Activated T-cell treated with anti-CD3 and anti-CD28 coated beads, Interleukin-2, amount 50 U/mL, for 1 hour (primary cell): ENCODE results near the gene ZNF346.
"Not testable (repeated sequence)": the region's sequence is repeated elsewhere in the genome, so short reads cannot be mapped to it uniquely, and the experiment has no call there.

Experiments used
- DNase-seq: peaks from one replicate; pipeline ENCODE4 v3.0.0-alpha.2; 2020

The ZNF346 gene

DNA sequence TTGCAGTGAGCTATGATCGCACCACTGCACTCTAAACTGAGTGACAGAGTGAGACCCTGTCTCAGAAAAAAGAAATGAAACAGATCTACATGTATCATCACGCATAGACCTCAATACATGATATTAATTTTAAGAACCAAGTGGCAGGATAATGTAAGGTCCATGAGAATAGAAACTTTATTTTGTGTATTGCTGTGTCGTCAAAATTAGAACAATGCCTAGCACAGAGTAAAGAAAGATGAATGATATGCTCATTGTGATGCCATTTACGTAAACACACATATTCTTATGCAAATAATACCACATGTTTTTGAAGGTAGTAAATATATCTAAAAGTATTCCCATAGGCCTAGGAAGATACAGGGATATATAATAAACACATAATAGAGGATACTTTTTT, 12.3 kb upstream of the ZNF346 start:
- no peak for DNase-seq

DNA sequence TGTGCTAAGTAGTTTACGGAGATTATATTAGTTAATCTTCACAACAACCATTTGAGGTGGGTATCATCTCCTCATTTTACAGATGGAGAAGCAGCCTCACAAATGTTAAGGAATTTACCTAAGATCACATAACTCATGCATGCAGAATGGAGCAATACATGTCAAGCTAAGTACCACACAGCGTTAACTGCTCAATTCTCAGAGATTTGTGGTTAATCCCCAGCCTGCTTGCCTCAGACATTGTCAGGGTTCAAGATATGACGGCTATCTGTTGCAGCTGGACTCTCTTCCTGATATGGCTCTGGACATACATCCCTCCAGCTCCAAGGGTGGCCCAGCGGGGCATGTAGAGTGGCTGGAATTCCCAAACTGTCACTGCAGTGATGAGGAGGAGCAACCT, 7.3 kb upstream of the ZNF346 start:
- no peak for DNase-seq

DNA sequence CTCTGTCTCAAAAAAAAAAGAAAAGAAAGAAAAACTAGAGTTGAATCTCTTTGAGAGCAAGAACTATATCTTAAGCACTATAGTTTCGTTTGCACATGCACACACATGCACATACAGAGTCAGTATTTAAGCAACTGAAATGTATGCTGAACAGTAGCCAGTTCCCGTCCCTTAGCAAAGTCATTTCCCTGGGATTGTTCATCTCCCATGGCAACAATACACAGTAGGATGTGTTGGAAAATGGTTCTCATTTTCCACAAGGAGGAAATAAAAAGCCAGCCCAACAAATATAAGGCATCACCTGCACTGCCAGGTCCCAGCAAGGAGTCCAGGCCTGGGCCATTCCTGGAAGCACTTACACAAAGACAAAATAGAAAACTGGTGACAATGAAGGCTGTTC, 4.2 kb upstream of the ZNF346 start:
- no peak for DNase-seq

DNA sequence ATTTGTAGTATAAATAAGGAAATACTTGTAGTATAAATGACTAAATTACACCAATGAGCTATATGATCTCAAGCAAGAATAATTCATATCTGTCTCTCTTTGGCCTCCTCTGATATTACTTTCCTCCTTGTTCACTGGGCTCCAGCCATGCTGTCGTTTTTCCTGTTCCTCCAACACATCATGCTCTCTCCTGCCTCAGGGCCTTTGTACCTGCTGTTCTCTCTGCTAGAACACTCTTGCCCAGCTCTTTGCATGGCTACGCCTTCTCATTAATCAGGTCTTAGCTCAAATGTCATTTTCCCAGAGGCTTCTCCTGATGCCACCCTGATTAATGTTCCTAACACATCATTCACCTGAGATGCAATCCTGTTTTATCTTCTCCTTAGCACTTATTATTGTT, 2.5 kb upstream of the ZNF346 start:
- DNase-seq, result no peak

DNA sequence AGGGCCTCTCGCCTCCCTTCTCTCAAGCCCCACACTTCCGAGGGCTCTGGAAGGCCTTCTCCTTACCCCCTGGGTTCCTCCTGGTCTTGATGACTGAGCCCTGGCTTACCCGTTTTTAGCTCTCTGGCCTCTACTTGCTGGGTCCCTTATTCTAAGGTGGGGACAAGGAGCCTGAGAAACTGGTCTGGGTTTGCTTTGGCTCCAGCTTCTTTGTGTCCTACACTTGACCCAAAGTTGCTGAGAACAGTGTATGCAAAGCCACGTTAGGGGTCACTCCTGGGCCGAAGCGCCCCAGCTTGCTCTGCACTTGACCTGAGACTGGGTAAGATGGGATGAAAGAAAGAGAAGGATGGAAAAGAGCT, 788 bp downstream of the ZNF346 start:
- no peak for DNase-seq

DNA sequence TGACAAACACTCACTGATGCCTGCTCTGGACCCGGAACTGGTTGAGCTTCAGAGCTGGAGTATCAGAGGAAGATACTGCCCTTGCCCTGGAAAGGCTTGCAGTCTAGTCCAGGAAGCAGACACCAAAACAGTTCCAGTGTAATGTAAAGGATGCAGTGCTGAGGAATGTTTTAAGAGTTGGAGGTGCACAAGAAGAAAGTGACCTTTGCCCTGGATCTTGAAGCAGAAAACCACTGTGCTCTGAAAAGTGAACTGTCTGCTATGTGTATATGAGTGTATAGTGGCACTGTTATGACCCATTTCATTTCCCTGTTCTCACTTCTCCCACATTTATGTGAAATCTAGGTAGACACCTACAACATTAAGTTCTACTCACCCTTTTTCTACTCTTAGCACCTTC, 2.1 kb downstream of the ZNF346 start:
- no peak for DNase-seq

DNA sequence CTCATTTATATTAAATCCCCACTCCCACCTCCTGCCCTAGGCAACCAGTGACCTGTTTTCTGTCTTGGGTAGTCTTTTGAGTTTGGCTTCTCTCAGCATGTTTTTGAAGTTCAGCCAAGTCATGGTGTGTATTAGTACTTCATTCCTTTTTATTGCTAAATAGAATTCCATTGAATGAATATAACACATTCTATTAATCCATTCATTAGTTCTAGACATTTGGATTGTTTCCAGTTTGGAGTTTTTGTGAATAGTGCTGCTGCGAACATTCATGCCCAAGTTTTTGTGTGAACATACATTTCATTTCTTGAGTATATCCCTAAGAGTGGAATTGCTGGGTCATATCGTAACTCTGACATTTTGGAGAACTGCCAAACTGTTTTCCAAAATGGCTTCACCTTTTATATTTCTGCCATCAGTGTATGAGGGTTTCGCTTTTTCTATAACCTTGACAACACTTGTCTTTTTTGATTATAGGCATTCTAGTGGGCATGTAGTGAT, 2.7 kb downstream of the ZNF346 start:
- no peak for DNase-seq

DNA sequence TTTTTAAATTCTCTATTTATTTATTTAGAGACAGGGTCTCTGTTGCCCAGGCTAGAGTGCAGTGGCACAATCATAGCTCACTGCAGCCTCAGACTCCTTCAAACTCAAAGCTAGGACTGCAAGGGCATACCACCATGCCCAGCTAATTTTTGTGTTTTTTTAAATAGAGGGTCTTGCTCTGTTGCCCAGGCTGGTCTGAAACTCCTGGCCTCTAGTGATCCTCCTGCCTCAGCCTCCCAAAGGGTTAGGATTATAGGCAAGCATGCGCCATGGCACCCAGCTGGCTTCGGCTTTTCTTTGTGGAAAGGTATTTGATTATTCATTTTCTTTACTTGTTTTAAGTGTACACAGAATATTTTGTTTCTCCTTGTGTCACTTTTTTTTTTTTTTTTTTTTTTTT, 5.2 kb downstream of the ZNF346 start:
- DNase-seq, result no peak

DNA sequence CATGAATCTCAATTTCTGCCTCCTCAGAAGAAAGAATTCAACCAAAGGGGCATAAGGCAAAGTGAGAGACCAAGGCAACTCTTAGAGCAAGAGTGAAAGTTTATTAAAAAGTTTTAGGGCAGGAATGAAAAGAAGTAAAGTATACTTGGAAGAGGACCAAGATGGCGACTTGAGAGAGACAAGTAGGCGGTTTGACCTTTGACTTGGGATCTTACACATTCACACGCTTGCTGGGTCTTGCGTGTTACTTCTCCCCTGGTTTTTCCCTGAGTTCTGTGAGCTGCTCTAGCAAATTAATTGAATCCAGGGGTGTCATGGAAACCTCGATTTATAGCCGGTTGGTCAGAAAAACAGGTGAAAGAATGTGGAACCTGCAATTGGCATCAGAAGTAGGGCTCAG, 7.0 kb downstream of the ZNF346 start:
- DNase-seq, result no peak

DNA sequence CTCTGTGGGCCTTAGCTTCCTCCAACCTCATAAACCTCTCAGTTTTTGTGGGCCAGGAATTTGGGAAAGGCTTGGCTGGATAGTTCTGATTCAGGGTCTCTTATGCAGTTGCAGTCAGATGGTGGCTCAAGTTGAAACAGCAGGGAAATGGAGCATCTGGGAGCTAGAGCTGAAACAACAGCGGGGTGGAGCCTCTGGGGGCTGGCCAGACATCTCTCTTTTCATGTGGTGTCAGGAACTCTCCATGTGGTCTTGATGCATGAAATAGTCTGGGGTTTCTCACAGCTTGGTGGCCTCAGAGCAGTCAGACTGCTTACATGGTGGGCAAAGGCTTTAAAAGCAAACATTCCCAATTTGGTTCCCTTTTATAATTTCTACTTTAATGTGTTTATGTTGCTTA, 13.5 kb downstream of the ZNF346 start:
- no peak for DNase-seq

DNA sequence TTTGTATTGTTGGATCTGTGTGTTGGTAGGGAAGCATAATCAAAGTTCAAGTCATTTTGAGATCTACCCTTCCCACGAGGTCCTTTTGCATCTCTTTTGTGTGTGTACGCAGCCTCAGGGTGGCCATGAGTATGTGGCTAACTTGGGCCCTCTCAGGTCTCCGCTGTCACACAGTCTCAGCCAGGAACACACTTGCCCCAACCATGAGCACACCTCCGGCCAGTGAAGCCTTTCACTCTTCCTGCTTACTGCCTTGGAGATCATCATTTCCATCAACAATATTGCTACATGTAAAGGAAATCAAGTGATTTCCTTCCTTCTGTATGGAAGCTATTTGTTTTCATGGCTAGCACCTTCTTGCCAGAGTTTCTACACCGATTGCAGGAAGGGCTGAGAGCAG, 13.9 kb downstream of the ZNF346 start:
- DNase-seq, result no peak

DNA sequence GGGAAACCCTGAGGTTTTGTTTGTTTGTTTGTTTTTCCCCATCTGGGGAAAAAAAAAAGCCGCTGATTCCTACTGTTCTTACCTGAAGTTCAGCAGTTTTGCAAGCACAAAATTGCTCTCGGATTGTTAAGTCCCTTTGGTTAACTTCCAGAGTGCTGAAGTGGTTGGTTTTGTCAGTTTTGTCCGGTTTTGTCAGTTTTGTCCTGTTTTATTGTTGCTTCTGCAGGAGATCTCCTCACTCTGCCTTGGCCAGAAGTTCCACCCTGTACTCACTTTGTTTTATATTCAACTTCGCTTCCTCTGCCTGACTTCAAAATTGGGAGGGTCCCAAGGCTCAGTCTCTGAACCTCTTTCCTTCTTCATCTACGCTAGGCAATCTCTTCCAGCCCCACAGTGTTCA, 14.4 kb downstream of the ZNF346 start:
- no peak for DNase-seq

DNA sequence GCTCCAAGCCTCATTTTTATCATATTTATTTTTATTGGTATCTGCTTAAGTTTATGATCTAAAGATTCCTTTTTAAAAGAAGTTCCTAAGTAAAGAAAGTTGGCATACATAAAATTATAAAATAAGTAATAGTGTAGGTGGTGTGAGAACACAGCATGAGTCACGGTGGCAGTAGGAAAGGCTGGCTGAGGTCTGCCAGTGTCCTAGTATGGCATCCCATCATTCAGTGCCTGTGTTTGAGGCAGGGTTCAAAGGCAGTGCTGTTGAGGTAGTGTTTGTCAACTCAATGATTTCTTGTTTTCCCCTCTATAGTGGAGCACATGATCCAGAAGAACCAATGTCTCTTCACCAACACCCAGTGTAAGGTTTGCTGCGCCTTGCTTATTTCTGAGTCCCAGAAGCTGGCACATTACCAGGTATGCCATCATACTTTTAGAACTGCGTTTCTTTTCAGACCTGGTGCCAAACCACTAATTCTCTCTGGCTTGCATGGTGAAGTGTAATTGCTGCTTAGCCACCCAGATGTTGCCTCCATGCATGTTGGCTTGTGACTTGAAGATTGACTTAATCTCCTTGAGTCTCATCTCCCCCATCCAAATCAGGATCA, 18.4 kb downstream of the ZNF346 start:
- no peak for DNase-seq

DNA sequence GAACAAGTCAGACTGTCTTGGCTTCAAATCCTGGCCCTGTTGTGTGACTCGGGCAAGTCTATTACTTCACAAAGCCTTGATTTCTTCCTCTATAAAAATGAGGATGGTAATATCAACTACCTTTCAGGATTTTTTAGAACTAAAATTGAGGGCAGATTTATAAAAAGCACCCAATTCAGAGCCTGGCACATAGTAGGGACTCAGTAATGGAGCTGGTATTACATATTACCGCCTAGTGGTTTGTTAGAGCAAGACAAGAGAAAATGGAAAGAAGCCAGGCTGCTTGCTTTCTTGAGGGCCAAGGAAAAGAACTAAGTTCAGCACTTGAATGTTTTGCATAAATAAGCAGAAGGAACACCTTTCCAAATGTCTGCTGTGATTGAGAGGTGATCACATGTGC, 19.4 kb downstream of the ZNF346 start:
- no peak for DNase-seq

DNA sequence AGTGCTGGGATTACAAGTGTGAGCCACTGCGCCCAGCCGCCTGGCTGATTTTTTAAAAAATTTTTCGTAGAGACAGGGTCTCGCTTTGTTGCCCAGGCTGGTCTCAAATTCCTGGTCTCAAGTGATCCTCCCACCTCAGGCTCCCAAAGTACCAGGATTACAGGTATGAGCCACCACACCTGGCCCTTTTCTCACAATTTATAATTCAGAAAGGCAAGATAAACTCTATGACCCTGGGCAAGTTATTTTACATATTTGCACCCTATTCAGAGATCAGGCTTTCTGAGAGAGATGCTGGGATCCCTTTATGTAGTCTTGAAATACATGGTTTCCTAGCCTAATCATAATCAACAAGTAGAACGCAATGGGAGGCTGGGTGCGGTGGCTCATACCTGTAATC, 20.6 kb downstream of the ZNF346 start:
- no peak for DNase-seq

DNA sequence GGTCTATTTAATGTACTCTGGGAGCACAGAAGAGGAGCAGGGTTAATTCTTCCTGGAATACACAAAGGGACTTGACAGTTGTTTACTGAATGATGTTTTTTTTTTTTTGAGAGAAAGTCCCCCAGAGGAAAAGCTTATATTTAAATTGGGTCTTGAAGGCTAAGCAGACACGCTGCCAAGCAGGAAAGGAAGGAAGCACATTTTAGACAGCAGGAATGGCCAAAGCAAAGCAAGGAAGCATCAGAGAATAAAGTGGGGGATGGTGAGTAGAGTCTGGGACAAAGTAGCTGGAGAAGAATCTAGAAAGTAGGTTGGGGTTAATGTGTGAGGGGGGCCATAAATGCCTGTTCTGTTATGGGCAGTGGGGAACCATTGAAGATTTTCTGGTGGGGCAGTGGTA, 21.5 kb downstream of the ZNF346 start:
- DNase-seq, result no peak

DNA sequence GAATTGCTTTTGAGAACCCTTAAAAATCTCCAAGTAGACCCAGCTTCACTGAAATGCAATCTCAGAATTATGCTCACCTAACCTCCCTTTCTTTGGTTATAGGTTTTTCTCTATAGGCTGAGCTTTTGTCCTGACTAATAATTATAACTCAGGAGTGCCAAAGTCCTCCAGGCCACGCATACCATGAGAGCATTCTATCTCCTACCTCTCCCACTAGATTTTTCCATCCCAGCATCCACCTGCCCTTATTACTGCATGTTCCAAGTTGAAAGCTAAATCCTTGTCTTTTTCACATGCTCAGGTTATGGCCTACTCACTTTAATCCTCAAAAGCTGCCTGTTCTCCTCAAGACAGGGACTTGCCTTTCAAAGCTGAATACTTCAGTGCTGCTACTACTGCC, 22.1 kb downstream of the ZNF346 start:
- no peak for DNase-seq

DNA sequence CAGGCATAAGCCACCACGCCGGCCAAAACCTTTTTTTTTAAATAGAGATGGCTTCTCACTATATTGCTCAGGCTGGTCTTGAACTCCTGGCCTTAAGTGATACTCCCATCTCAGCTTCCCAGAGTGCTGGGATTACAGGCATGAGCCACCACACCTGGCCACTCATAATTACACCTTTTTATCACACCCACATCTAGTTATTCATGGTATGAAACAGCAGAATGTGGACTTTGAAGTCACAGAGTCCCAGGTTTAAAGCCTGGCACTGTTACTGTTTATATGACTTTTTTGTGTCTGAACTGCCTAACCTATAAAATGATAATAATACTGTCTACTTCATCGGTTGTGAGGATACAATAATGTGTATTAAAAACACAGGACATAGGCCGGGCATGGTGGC, 23.1 kb downstream of the ZNF346 start:
- no peak for DNase-seq

DNA sequence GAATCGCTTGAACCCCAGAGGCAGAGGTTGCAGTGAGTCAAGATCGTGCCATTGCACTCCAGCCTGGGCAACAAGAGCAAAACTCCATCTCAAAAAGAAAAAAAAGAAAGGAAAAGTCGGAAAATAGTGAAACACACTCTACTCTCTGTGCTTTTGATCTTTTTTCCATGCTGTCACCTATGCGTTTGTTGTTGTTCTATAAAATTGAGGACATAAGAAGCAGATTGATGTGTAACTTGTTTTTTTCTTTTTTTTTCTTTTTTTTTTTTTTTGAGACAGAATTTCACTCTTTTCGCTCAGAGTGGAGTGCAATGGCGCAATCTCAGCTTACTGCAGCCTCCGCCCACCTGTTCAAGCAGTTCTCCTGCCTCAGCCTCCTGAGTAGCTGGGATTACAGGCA, 26.0 kb downstream of the ZNF346 start:
- not testable (repeated sequence) for DNase-seq

DNA sequence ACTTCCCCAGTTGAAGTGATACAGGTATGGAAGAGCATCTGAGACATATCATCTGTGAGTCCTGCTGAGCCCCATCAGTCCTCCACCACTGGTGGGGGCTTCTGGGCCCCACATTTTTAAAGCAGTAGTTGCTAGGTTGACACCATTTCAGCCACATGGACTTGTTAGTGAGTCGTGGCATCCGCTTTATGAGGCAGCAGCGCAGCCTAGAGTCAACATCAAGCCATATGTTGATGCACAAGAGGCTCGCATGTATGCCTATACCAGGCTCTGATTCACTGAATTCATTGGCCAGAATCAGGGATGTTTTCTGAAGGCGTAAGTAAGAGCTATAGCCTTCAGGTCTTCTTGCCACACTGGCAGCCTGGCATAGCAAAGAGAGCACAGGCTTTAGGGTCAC, 26.8 kb downstream of the ZNF346 start:
- no peak for DNase-seq

DNA sequence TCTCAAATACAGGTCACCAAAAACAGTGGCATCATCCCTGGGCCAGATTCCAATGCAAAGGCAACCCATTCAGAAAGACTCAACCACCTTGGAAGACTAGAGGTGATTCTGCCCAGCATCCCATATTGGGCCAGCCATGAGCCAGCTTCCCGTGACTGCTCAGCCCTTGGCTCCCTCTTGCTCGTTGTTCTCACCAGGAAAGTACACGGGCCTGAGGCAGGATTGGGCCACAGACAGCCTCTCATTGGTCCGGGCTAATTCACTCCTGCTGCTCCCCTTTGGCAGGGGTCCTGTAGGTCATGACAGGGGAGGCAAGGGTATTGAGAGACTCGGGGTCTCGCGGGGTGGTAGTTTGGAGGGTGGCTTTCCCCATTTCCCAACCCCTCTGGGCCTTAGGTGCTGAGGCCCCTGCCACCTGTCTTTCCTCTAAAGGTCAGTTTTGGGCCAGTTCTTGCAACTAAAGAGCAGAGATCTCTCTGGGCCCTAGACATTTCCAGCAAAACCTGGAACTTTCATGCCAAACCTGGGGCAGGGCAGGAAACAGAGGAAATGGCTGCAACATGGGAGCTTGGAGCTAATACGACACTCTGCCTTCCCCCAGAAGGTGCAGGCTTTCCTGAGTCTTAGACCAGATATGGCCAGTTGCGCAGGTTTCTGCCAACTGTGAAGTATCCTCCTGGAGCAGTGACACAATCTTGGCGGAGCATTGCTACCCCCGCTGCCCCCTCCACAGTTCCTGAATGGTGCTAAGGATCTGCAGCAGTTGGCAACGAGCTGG, 42.2 kb downstream of the ZNF346 start:
- DNase-seq, result no peak

DNA sequence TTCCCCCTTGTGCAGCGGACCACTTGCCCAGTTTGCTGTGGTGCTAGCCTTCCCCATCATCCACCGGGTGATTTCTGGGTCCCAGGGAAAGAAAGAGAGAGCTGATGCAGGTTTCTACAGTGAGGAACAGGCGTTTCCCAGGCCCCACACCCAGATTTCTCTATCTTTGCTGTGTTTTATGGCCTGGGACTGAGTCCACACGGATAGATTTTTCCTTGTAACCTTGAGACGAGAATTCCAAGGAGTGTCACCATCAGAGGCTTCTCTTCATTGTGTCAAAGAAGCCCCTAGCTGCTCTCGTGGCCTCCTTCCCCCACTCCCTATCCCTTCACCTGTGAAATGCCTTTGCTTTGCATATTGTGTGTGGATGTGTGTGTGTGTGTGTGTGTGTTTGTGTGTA, 43.0 kb downstream of the ZNF346 start:
- no peak for DNase-seq

DNA sequence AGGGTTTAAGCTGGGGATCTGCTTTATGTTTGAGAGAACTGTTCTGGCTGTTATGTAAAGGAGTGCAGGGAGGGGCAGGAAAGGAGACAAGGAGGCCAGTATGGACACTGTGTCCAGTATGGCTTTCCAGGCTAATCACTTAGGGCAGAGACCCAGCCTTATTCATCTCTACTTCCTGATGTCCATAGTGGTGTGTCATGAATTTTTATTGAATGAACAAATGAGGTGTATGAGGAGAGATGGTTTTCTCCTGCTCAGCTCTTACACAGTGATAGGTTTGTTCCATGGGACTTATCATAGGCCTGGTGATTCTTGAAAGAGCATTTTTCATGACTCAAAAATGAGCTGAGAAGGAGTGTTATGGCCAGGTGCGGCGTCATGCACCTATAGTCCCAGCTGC, 43.7 kb downstream of the ZNF346 start:
- DNase-seq, result no peak

DNA sequence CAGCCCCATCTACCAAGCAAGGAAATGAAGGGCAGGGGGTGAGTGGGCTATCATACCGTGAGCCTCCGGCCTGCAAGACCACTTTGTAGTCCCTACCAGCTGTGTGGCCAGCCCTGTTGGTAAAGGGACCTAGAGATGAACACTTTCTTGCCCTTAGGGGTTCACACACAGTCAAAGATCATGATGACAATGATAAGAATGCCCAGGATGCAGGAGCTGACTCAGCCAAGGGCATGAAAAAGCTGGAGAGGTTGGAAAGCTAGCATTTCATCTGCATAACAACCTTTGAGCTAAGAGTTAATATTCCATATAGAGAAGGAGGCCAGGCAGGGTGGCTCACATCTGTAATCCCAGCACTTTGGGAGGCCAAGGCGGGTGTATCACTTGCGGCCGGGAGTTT, 45.0 kb downstream of the ZNF346 start:
- DNase-seq, result no peak
